ENCODE measurements around the gene SPOCK1.

SPOCK1 gene

GRCh38 chr5:137134920-137135532 lies 364.1 kb downstream of the SPOCK1 start:
- CTCF ChIA-PET = no interaction called here
- H3K27me3 ChIP-seq (replicated peaks in 2 of 5; ENCODE audit: control insufficient read depth in 4 of 5, insufficient read depth in 5 of 5, low read length in 4 of 5) = peaks cover 0 to 28% (median 2%) of the 10 kb centered on the region in 5 experiments
- H3K4me1 ChIP-seq (ENCODE audit: control extremely low read depth in 1 of 4, control insufficient read depth in 4 of 4, insufficient read depth in 4 of 4, low read length in 3 of 4) = no peaks in the 10 kb centered on the region
- peaks cover 0 to 4% (median 0%) of the 10 kb centered on the region in 5 experiments for H3K9me3 ChIP-seq (ENCODE audit: control extremely low read depth in 1 of 5, control insufficient read depth in 4 of 5, insufficient read depth in 2 of 5, low read depth in 1 of 5, low read length in 4 of 5)
- POLR2A ChIA-PET = no interaction called here
- H3K27ac ChIP-seq (ENCODE audit: insufficient read depth in 1 of 2, low read depth in 1 of 2, low read length in 2 of 2, poor library complexity in 1 of 2, severe bottlenecking in 2 of 2) = no peak overlapping the region
- WGBS (ENCODE audit: insufficient coverage) = 77% methylated on average over 6 of the region's 7 CpGs
- H3K36me3 ChIP-seq (ENCODE audit: control insufficient read depth in 4 of 4, insufficient read depth in 4 of 4, low read length in 3 of 4) = no peaks in the 10 kb centered on the region
- no peak overlapping the region for H3K4me3 ChIP-seq (ENCODE audit: control insufficient read depth in 1 of 7, extremely low read depth in 1 of 7, insufficient read depth in 4 of 7, low read depth in 2 of 7, low read length in 6 of 7)
- DNase-seq = no peak

- DNase-seq = no peak
- H3K4me3 ChIP-seq (ENCODE audit: control insufficient read depth in 1 of 7, extremely low read depth in 1 of 7, insufficient read depth in 4 of 7, low read depth in 2 of 7, low read length in 6 of 7) = no peak overlapping the region
- CTCF ChIA-PET = no interaction called here
- no peaks in the 10 kb centered on the region for H3K4me1 ChIP-seq (ENCODE audit: control extremely low read depth in 1 of 4, control insufficient read depth in 4 of 4, insufficient read depth in 4 of 4, low read length in 3 of 4)
- no peaks in the 10 kb centered on the region for H3K36me3 ChIP-seq (ENCODE audit: control insufficient read depth in 4 of 4, insufficient read depth in 4 of 4, low read length in 3 of 4)
- WGBS (ENCODE audit: insufficient coverage) = 100% methylated on average over 2 of the region's 2 CpGs
- H3K9me3 ChIP-seq (ENCODE audit: control extremely low read depth in 1 of 5, control insufficient read depth in 4 of 5, insufficient read depth in 2 of 5, low read depth in 1 of 5, low read length in 4 of 5) = peaks cover 0 to 10% (median 4%) of the 10 kb centered on the region in 5 experiments
- POLR2A ChIA-PET = interaction anchor here (0.7 kb wide), 1 partner anchor 1657 kb away, joined by 4 read pairs; no protein-coding TSS in a partner anchor
- peaks cover 0 to 9% (median 2%) of the 10 kb centered on the region in 5 experiments for H3K27me3 ChIP-seq (replicated peaks in 2 of 5; ENCODE audit: control insufficient read depth in 4 of 5, insufficient read depth in 5 of 5, low read length in 4 of 5)
- H3K27ac ChIP-seq (ENCODE audit: insufficient read depth in 1 of 2, low read depth in 1 of 2, low read length in 2 of 2, poor library complexity in 1 of 2, severe bottlenecking in 2 of 2) = no peak overlapping the region
Measured at GRCh38 chr5:137129886-137130680, 369.0 kb downstream of the SPOCK1 start.

GRCh38 chr5:137128012-137128411 lies 371.1 kb downstream of the SPOCK1 start:
- H3K36me3 ChIP-seq (ENCODE audit: control insufficient read depth in 4 of 4, insufficient read depth in 4 of 4, low read length in 3 of 4) = no peaks in the 10 kb centered on the region
- H3K27ac ChIP-seq (ENCODE audit: insufficient read depth in 1 of 2, low read depth in 1 of 2, low read length in 2 of 2, poor library complexity in 1 of 2, severe bottlenecking in 2 of 2) = no peak overlapping the region
- H3K9me3 ChIP-seq (ENCODE audit: control extremely low read depth in 1 of 5, control insufficient read depth in 4 of 5, insufficient read depth in 2 of 5, low read depth in 1 of 5, low read length in 4 of 5) = peaks cover 0 to 10% (median 4%) of the 10 kb centered on the region in 5 experiments
- H3K27me3 ChIP-seq (replicated peaks in 2 of 5; ENCODE audit: control insufficient read depth in 4 of 5, insufficient read depth in 5 of 5, low read length in 4 of 5) = peaks cover 0 to 5% (median 0%) of the 10 kb centered on the region in 5 experiments
- no peak overlapping the region for H3K4me3 ChIP-seq (ENCODE audit: control insufficient read depth in 1 of 7, extremely low read depth in 1 of 7, insufficient read depth in 4 of 7, low read depth in 2 of 7, low read length in 6 of 7)
- DNase-seq = no peak
- ChIA-PET CTCF (no interaction called here), POLR2A (no interaction called here)
- 75% methylated on average over 3 of the region's 4 CpGs for WGBS (ENCODE audit: insufficient coverage)
- H3K4me1 ChIP-seq (ENCODE audit: control extremely low read depth in 1 of 4, control insufficient read depth in 4 of 4, insufficient read depth in 4 of 4, low read length in 3 of 4) = no peaks in the 10 kb centered on the region

GRCh38 chr5:137126829-137127228 lies 372.3 kb downstream of the SPOCK1 start:
- 93% methylated on average over 1 of the region's 1 CpG for WGBS (ENCODE audit: insufficient coverage)
- H3K27me3 ChIP-seq (replicated peaks in 2 of 5; ENCODE audit: control insufficient read depth in 4 of 5, insufficient read depth in 5 of 5, low read length in 4 of 5) = peaks cover 0 to 6% (median 0%) of the 10 kb centered on the region in 5 experiments
- ChIA-PET CTCF (no interaction called here), POLR2A (no interaction called here)
- H3K4me3 ChIP-seq (ENCODE audit: control insufficient read depth in 1 of 7, extremely low read depth in 1 of 7, insufficient read depth in 4 of 7, low read depth in 2 of 7, low read length in 6 of 7) = no peak overlapping the region
- H3K4me1 ChIP-seq (ENCODE audit: control extremely low read depth in 1 of 4, control insufficient read depth in 4 of 4, insufficient read depth in 4 of 4, low read length in 3 of 4) = no peaks in the 10 kb centered on the region
- no peaks in the 10 kb centered on the region for H3K36me3 ChIP-seq (ENCODE audit: control insufficient read depth in 4 of 4, insufficient read depth in 4 of 4, low read length in 3 of 4)
- no peak overlapping the region for H3K27ac ChIP-seq (ENCODE audit: insufficient read depth in 1 of 2, low read depth in 1 of 2, low read length in 2 of 2, poor library complexity in 1 of 2, severe bottlenecking in 2 of 2)
- peaks cover 0 to 10% (median 4%) of the 10 kb centered on the region in 5 experiments for H3K9me3 ChIP-seq (ENCODE audit: control extremely low read depth in 1 of 5, control insufficient read depth in 4 of 5, insufficient read depth in 2 of 5, low read depth in 1 of 5, low read length in 4 of 5)
- DNase-seq = no peak

- no peak overlapping the region for H3K27ac ChIP-seq (ENCODE audit: insufficient read depth in 1 of 2, low read depth in 1 of 2, low read length in 2 of 2, poor library complexity in 1 of 2, severe bottlenecking in 2 of 2)
- no peak overlapping the region for H3K4me3 ChIP-seq (ENCODE audit: control insufficient read depth in 1 of 7, extremely low read depth in 1 of 7, insufficient read depth in 4 of 7, low read depth in 2 of 7, low read length in 6 of 7)
- 100% methylated on average over 2 of the region's 2 CpGs for WGBS (ENCODE audit: insufficient coverage)
- CTCF ChIA-PET = no interaction called here
- H3K9me3 ChIP-seq (ENCODE audit: control extremely low read depth in 1 of 5, control insufficient read depth in 4 of 5, insufficient read depth in 2 of 5, low read depth in 1 of 5, low read length in 4 of 5) = no peaks in the 10 kb centered on the region
- no peak for DNase-seq
- POLR2A ChIA-PET = no interaction called here
- H3K36me3 ChIP-seq (ENCODE audit: control insufficient read depth in 4 of 4, insufficient read depth in 4 of 4, low read length in 3 of 4) = no peaks in the 10 kb centered on the region
- peaks cover 0 to 6% (median 0%) of the 10 kb centered on the region in 5 experiments for H3K27me3 ChIP-seq (replicated peaks in 2 of 5; ENCODE audit: control insufficient read depth in 4 of 5, insufficient read depth in 5 of 5, low read length in 4 of 5)
- no peaks in the 10 kb centered on the region for H3K4me1 ChIP-seq (ENCODE audit: control extremely low read depth in 1 of 4, control insufficient read depth in 4 of 4, insufficient read depth in 4 of 4, low read length in 3 of 4)
Measured at GRCh38 chr5:137122558-137122957, 376.6 kb downstream of the SPOCK1 start.

GRCh38 chr5:137122075-137122474 lies 377.1 kb downstream of the SPOCK1 start:
- peaks cover 0 to 6% (median 0%) of the 10 kb centered on the region in 5 experiments for H3K27me3 ChIP-seq (replicated peaks in 2 of 5; ENCODE audit: control insufficient read depth in 4 of 5, insufficient read depth in 5 of 5, low read length in 4 of 5)
- H3K36me3 ChIP-seq (ENCODE audit: control insufficient read depth in 4 of 4, insufficient read depth in 4 of 4, low read length in 3 of 4) = no peaks in the 10 kb centered on the region
- no peak for DNase-seq
- no peaks in the 10 kb centered on the region for H3K9me3 ChIP-seq (ENCODE audit: control extremely low read depth in 1 of 5, control insufficient read depth in 4 of 5, insufficient read depth in 2 of 5, low read depth in 1 of 5, low read length in 4 of 5)
- no peaks in the 10 kb centered on the region for H3K4me1 ChIP-seq (ENCODE audit: control extremely low read depth in 1 of 4, control insufficient read depth in 4 of 4, insufficient read depth in 4 of 4, low read length in 3 of 4)
- POLR2A ChIA-PET = no interaction called here
- CTCF ChIA-PET = no interaction called here
- H3K27ac ChIP-seq (ENCODE audit: insufficient read depth in 1 of 2, low read depth in 1 of 2, low read length in 2 of 2, poor library complexity in 1 of 2, severe bottlenecking in 2 of 2) = no peak overlapping the region
- no peak overlapping the region for H3K4me3 ChIP-seq (ENCODE audit: control insufficient read depth in 1 of 7, extremely low read depth in 1 of 7, insufficient read depth in 4 of 7, low read depth in 2 of 7, low read length in 6 of 7)
- no CpG with 5 or more reads among the region's 3 CpGs for WGBS (ENCODE audit: insufficient coverage)

GRCh38 chr5:137119321-137119720 lies 379.8 kb downstream of the SPOCK1 start:
- ChIA-PET POLR2A (no interaction called here), CTCF (no interaction called here)
- Histone ChIP-seq H3K27ac (ENCODE audit: insufficient read depth in 1 of 2, low read depth in 1 of 2, low read length in 2 of 2, poor library complexity in 1 of 2, severe bottlenecking in 2 of 2) (no peak overlapping the region), H3K4me1 (ENCODE audit: control extremely low read depth in 1 of 4, control insufficient read depth in 4 of 4, insufficient read depth in 4 of 4, low read length in 3 of 4) (peaks cover 7 to 13% (median 10%) of the 10 kb centered on the region in 4 experiments), H3K9me3 (ENCODE audit: control extremely low read depth in 1 of 5, control insufficient read depth in 4 of 5, insufficient read depth in 2 of 5, low read depth in 1 of 5, low read length in 4 of 5) (no peaks in the 10 kb centered on the region), H3K27me3 (replicated peaks in 2 of 5; ENCODE audit: control insufficient read depth in 4 of 5, insufficient read depth in 5 of 5, low read length in 4 of 5) (peaks cover 0 to 9% (median 0%) of the 10 kb centered on the region in 5 experiments), H3K4me3 (ENCODE audit: control insufficient read depth in 1 of 7, extremely low read depth in 1 of 7, insufficient read depth in 4 of 7, low read depth in 2 of 7, low read length in 6 of 7) (no peak overlapping the region), H3K36me3 (ENCODE audit: control insufficient read depth in 4 of 4, insufficient read depth in 4 of 4, low read length in 3 of 4) (no peaks in the 10 kb centered on the region)
- WGBS (ENCODE audit: insufficient coverage) = 94% methylated on average over 4 of the region's 6 CpGs
- no peak for DNase-seq
